HEK293 (cell line): Measurements from ENCODE around the gene SENP1.

Source experiments
- CTCF ChIA-PET: fragments of 350-600 bp; formaldehyde crosslinking; extraction: SDS; loops from one replicate; lab custom pipeline; 2021; ENCODE audit warnings: antibody characterized with exemption; lab: Yijun Ruan, JAX
- POLR2A ChIA-PET: fragments of 300-600 bp; formaldehyde crosslinking; extraction: SDS; loops from one replicate; lab custom pipeline; 2020; ENCODE audit warnings: antibody characterized with exemption, inconsistent platforms; lab: Yijun Ruan, JAX
- H3K27ac ChIP-seq: fragments of 200-500 bp; sonication (Bioruptor generic); 2 replicates; pipeline ENCODE4 v1.5.1; 2014; ENCODE audit warnings: low read depth, low read length, control low read depth, inconsistent platforms; ENCODE audit errors: extremely low read depth
- H3K36me3 ChIP-seq, 2 experiments: fragments of 200-500 bp in 1 of 2; sonication (Bioruptor generic) in 1 of 2; 1 replicate in 1 of 2; 2 replicates in 1 of 2; pipeline ENCODE4 v1.5.1; 2014 to 2017; ENCODE audit warnings: inconsistent platforms in 2 of 2, low read length in 2 of 2; ENCODE audit not compliant: control insufficient read depth in 2 of 2, insufficient read depth in 1 of 2
- H3K4me1 ChIP-seq: fragments of 200-500 bp; sonication (Bioruptor generic); 2 replicates; pipeline ENCODE4 v1.5.1; 2014; ENCODE audit warnings: mild to moderate bottlenecking, low read length, inconsistent platforms; ENCODE audit not compliant: control insufficient read depth, insufficient read depth
- H3K4me3 ChIP-seq: 2 replicates; pipeline ENCODE4 v1.5.1; 2011; ENCODE audit warnings: low read depth, mild to moderate bottlenecking, control low read depth, low read length, moderate library complexity
- H3K9me3 ChIP-seq: fragments of 200-500 bp; sonication (Bioruptor generic); 2 replicates; pipeline ENCODE4 v1.5.1; 2014; ENCODE audit warnings: low read depth, low read length, inconsistent platforms; ENCODE audit not compliant: control insufficient read depth, insufficient read depth
- GLIS2 ChIP-seq: fragments of 450-650 bp; formaldehyde crosslinking; IDR thresholded peaks from 2 replicates; pipeline ENCODE4 v1.5.1; 2016; ENCODE audit warnings: missing biosample characterization, missing genetic modification characterization
- HOXC10 ChIP-seq: sonication (generic); formaldehyde crosslinking; IDR thresholded peaks from 2 replicates; pipeline ENCODE4 v1.8.1; 2023; ENCODE audit warnings: mild to moderate bottlenecking, missing genetic modification reagents
- KLF1 ChIP-seq: fragments of 450-650 bp; formaldehyde crosslinking; IDR thresholded peaks from 2 replicates; pipeline ENCODE4 v1.5.1; 2016; ENCODE audit warnings: missing biosample characterization, missing genetic modification characterization
- KLF8 ChIP-seq: fragments of 450-650 bp; formaldehyde crosslinking; IDR thresholded peaks from 2 replicates; pipeline ENCODE4 v1.5.1; 2016; ENCODE audit warnings: missing biosample characterization, missing genetic modification characterization
- MEIS1 ChIP-seq: sonication (generic); formaldehyde crosslinking; IDR thresholded peaks from 2 replicates; pipeline ENCODE4 v1.8.1; 2022; ENCODE audit warnings: missing genetic modification reagents, mild to moderate bottlenecking, borderline replicate concordance
- PBX3 ChIP-seq: sonication (generic); formaldehyde crosslinking; IDR thresholded peaks from 2 replicates; pipeline ENCODE4 v1.8.1; 2022; ENCODE audit warnings: mild to moderate bottlenecking, moderate library complexity, missing genetic modification reagents
- SETDB1 ChIP-seq: IDR thresholded peaks from one replicate; pipeline ENCODE4 v1.6.1; 2017; ENCODE audit warnings: mild to moderate bottlenecking, low read length, moderate library complexity, mixed read lengths; ENCODE audit not compliant: insufficient read length
- SP7 ChIP-seq: fragments of 450-650 bp; formaldehyde crosslinking; IDR thresholded peaks from 2 replicates; pipeline ENCODE4 v1.5.1; 2016; ENCODE audit warnings: missing biosample characterization, missing genetic modification characterization
- YY2 ChIP-seq: fragments of 450-650 bp; formaldehyde crosslinking; IDR thresholded peaks from 2 replicates; pipeline ENCODE4 v1.5.1; 2016; ENCODE audit warnings: missing biosample characterization, missing genetic modification characterization
- ZBTB21 ChIP-seq: fragments of 450-650 bp; formaldehyde crosslinking; IDR thresholded peaks from 2 replicates; pipeline ENCODE4 v1.5.1; 2017; ENCODE audit warnings: missing biosample characterization, missing genetic modification characterization
- ZBTB49 ChIP-seq: fragments of 450-650 bp; formaldehyde crosslinking; IDR thresholded peaks from 2 replicates; pipeline ENCODE4 v1.5.1; 2016; ENCODE audit warnings: missing biosample characterization, missing genetic modification characterization, low read depth
- ZEB2 ChIP-seq: fragments of 450-650 bp; formaldehyde crosslinking; IDR thresholded peaks from 2 replicates; pipeline ENCODE4 v1.5.1; 2016; ENCODE audit warnings: missing biosample characterization, missing genetic modification characterization
- ZFP37 ChIP-seq: fragments of 450-650 bp; formaldehyde crosslinking; IDR thresholded peaks from 2 replicates; pipeline ENCODE4 v1.5.1; 2016; ENCODE audit warnings: missing biosample characterization, missing genetic modification characterization
- ZIC2 ChIP-seq: fragments of 450-650 bp; formaldehyde crosslinking; IDR thresholded peaks from 2 replicates; pipeline ENCODE4 v1.5.1; 2016; ENCODE audit warnings: missing biosample characterization, missing genetic modification characterization
- ZNF10 ChIP-seq: fragments of 450-650 bp; formaldehyde crosslinking; IDR thresholded peaks from 2 replicates; pipeline ENCODE4 v1.5.1; 2017; ENCODE audit warnings: missing biosample characterization, missing genetic modification characterization
- ZNF138 ChIP-seq: fragments of 450-650 bp; formaldehyde crosslinking; IDR thresholded peaks from 2 replicates; pipeline ENCODE4 v1.5.1; 2016; ENCODE audit warnings: missing biosample characterization, missing genetic modification characterization, borderline replicate concordance
- ZNF169 ChIP-seq: fragments of 450-650 bp; formaldehyde crosslinking; IDR thresholded peaks from 2 replicates; pipeline ENCODE4 v1.5.1; 2016; ENCODE audit warnings: missing biosample characterization, missing genetic modification characterization
- ZNF280D ChIP-seq: fragments of 450-650 bp; formaldehyde crosslinking; IDR thresholded peaks from 2 replicates; pipeline ENCODE4 v1.5.1; 2016; ENCODE audit warnings: missing biosample characterization, missing genetic modification characterization
- ZNF311 ChIP-seq: fragments of 450-650 bp; formaldehyde crosslinking; IDR thresholded peaks from 2 replicates; pipeline ENCODE4 v1.5.1; 2017; ENCODE audit warnings: missing biosample characterization, missing genetic modification characterization, borderline replicate concordance
- ZNF366 ChIP-seq: fragments of 450-650 bp; formaldehyde crosslinking; conservative IDR thresholded peaks from 2 replicates; pipeline ENCODE4 v1.5.1; 2016; ENCODE audit warnings: missing biosample characterization, missing genetic modification characterization
- ZNF391 ChIP-seq: fragments of 450-650 bp; formaldehyde crosslinking; IDR thresholded peaks from 2 replicates; pipeline ENCODE4 v1.5.1; 2016; ENCODE audit warnings: low read depth, missing biosample characterization, missing genetic modification characterization, borderline replicate concordance
- ZNF433 ChIP-seq: fragments of 450-650 bp; formaldehyde crosslinking; IDR thresholded peaks from 2 replicates; pipeline ENCODE4 v1.5.1; 2016; ENCODE audit warnings: missing biosample characterization, missing genetic modification characterization, low read depth
- ZSCAN16 ChIP-seq: fragments of 450-650 bp; formaldehyde crosslinking; IDR thresholded peaks from 2 replicates; pipeline ENCODE4 v1.5.1; 2016; ENCODE audit warnings: missing biosample characterization, missing genetic modification characterization
- TF ChIP-seq, protein P1 (sequence below): fragments of 450-650 bp; formaldehyde crosslinking; IDR thresholded peaks from 2 replicates; pipeline ENCODE4 v1.5.1; 2016; ENCODE audit warnings: missing biosample characterization, missing genetic modification characterization

The SENP1 gene

DNA sequence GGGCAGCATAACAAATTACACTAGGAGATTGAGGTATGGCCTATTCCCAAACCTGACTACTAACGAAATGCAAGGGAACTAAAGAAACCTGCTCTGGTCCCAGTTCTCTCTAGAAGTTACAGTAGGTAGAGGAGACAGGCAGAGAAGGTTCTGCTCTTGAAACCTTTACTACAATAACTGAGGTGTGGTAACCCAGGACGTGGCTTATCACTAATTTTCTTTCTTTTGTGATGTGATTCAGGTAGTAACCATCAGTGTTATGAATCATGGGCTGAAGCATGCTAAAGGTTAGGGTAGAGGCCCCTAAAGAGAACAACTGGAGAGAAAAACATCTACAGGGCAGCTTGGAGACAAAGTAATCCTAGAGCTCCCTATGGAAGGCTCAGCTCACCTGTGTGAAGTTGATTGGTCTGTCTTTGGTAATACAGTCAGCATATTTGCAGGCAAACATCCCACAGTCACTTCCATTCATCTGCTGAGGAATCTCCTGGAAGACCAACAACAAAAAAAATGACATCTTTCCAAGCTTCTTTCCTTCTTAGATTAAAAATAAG lies 59.8 kb downstream of the SENP1 start (continued):
- TF ChIP-seq KLF1 (tag by site-specific recombination) = no peak
- no peak for TF ChIP-seq GLIS2 (tag by site-specific recombination)

GRCh38 chr12:48045061-48045846 lies 60.6 kb downstream of the SENP1 start:
- POLR2A ChIA-PET = no interaction called here

DNA sequence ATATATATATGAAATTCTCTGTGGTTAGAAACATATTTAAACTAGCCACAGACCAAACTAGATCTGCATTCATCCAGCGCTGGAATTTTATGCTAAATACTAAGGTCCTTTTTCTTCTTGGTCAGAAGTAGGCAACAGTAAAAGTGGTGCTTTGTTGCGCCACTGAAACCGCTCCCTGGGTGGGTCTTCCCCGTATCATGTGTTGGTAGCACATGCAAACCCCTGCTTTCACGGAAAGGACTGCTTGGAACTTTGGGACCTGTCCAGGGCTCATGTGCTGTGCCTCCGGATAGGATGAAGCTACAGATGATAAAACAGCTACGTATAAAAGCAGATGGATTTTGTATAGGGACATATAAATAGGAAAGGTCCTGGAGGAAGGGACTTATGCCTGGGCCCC lies 61.5 kb downstream of the SENP1 start:
- no peaks in the 10 kb centered on the region for H3K4me1 ChIP-seq
- peaks cover 29 to 69% of the 10 kb centered on the region in 2 experiments for H3K36me3 ChIP-seq
- CTCF ChIA-PET = interaction anchor here (1.6 kb wide), 1 partner anchor 145 kb away, joined by 5 read pairs; no protein-coding TSS in a partner anchor
- no peak overlapping the region for H3K4me3 ChIP-seq
- no peaks in the 10 kb centered on the region for H3K9me3 ChIP-seq
- POLR2A ChIA-PET = no interaction called here
- H3K27ac ChIP-seq = no peak overlapping the region
- TF ChIP-seq ZNF366 = no peak
- no peak for TF ChIP-seq ZSCAN16
- no peak for TF ChIP-seq ZNF311 (tag by site-specific recombination)
- TF ChIP-seq ZIC2 (tag by site-specific recombination) = no peak
- TF ChIP-seq ZNF10 (tag by site-specific recombination) = no peak
- TF ChIP-seq ZNF138 (tag by site-specific recombination) = no peak
- TF ChIP-seq ZNF280D (tag by site-specific recombination) = no peak
- TF ChIP-seq, protein P1, sequence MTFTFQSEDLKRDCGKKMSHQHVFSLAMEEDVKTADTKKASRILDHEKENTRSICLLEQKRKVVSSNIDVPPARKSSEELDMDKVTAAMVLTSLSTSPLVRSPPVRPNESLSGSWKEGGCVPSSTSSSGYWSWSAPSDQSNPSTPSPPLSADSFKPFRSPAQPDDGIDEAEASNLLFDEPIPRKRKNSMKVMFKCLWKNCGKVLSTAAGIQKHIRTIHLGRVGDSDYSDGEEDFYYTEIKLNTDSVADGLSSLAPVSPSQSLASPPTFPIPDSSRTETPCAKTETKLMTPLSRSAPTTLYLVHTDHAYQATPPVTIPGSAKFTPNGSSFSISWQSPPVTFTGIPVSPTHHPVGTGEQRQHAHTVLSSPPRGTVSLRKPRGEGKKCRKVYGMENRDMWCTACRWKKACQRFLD (tag by site-specific recombination) = no peak
- TF ChIP-seq MEIS1 = no peak

More at GRCh38 chr12:48045061-48045846, 60.6 kb downstream of the SENP1 start:
- Histone ChIP-seq H3K9me3 (no peaks in the 10 kb centered on the region), H3K4me1 (no peaks in the 10 kb centered on the region), H3K27ac (no peak overlapping the region), H3K36me3 (peaks cover 29 to 78% of the 10 kb centered on the region in 2 experiments), H3K4me3 (no peak overlapping the region)
- CTCF ChIA-PET = no interaction called here
- TF ChIP-seq ZNF169 (tag by site-specific recombination) (no peak), ZBTB21 (tag by site-specific recombination) (no peak), YY2 (tag by site-specific recombination) (no peak), ZNF433 (tag by site-specific recombination) (no peak), PBX3 (no peak), GLIS2 (tag by site-specific recombination) (no peak), ZBTB49 (tag by site-specific recombination) (no peak), ZNF391 (no peak), KLF8 (tag by site-specific recombination) (no peak), SETDB1 (no peak), ZEB2 (tag by site-specific recombination) (no peak), SP7 (tag by site-specific recombination) (no peak), ZFP37 (tag by site-specific recombination) (no peak), HOXC10 (CRISPR knock-in tag) (no peak)
- TF ChIP-seq, protein P1 (tag by site-specific recombination) = no peak
